Measurements from ENCODE around the gene CENPS.
A peak's percentile ranks its signal among the peaks of the same experiment; 100 is the strongest.
"Not testable (repeated sequence)": the region's sequence is repeated elsewhere in the genome, so short reads cannot be mapped to it uniquely, and the experiment has no call there.

Gene CENPS

GRCh38 chr1:10451287-10451686 lies 21.1 kb downstream of the CENPS start:
- DNase-seq (ENCODE audit: low read depth) = no peak

GRCh38 chr1:10456048-10456447 lies 25.8 kb downstream of the CENPS start:
- no peak for DNase-seq (ENCODE audit: low read depth)

- DNase-seq (ENCODE audit: low read depth) = no peak
These were observed 26.4 kb downstream of the CENPS start for GRCh38 chr1:10456661-10457060.

GRCh38 chr1:10457462-10457861 lies 27.2 kb downstream of the CENPS start:
- not testable (repeated sequence) for DNase-seq (ENCODE audit: low read depth)

GRCh38 chr1:10457875-10458274 lies 27.6 kb downstream of the CENPS start:
- DNase-seq (ENCODE audit: low read depth) = no peak

- no peak for DNase-seq (ENCODE audit: low read depth)
These were observed 29.0 kb downstream of the CENPS start for GRCh38 chr1:10459184-10459583.

GRCh38 chr1:10467078-10467477 lies 36.8 kb downstream of the CENPS start:
- DNase-seq (ENCODE audit: low read depth) = no peak

- no peak for DNase-seq (ENCODE audit: low read depth)
These were observed 39.8 kb downstream of the CENPS start for GRCh38 chr1:10470043-10470442.

GRCh38 chr1:10471411-10472219 lies 41.4 kb downstream of the CENPS start:
- DNase-seq (ENCODE audit: low read depth) = no peak

GRCh38 chr1:10472220-10473144 lies 42.2 kb downstream of the CENPS start, which contains the start of gene DFFA:
DFFA (minus strand) TSS chr1:10472529; CDS start chr1:10472458, 71 bp downstream.
- peak; percentile 85 for DNase-seq (ENCODE audit: low read depth)

- no peak for DNase-seq (ENCODE audit: low read depth)
These were observed 43.0 kb downstream of the CENPS start for GRCh38 chr1:10473145-10473765.

- DNase-seq (ENCODE audit: low read depth) = not testable (repeated sequence)
These were observed 44.0 kb downstream of the CENPS start for GRCh38 chr1:10474309-10474612.

GRCh38 chr1:10474613-10475507 lies 44.6 kb downstream of the CENPS start, which contains the start of gene PEX14:
PEX14 (plus strand) TSS chr1:10474950; CDS start chr1:10474967, 17 bp downstream.
- DNase-seq (ENCODE audit: low read depth) = peak; percentile 67

- DNase-seq (ENCODE audit: low read depth) = no peak
These were observed 45.3 kb downstream of the CENPS start for GRCh38 chr1:10475510-10475909.

GRCh38 chr1:10479296-10479695 lies 49.1 kb downstream of the CENPS start:
- no peak for DNase-seq (ENCODE audit: low read depth)

GRCh38 chr1:10480614-10481013 lies 50.4 kb downstream of the CENPS start:
- no peak for DNase-seq (ENCODE audit: low read depth)

- no peak for DNase-seq (ENCODE audit: low read depth)
These were observed 54.3 kb downstream of the CENPS start for GRCh38 chr1:10484521-10484920.

GRCh38 chr1:10489291-10490055 lies 59.2 kb downstream of the CENPS start:
- no peak for DNase-seq (ENCODE audit: low read depth)

- no peak for DNase-seq (ENCODE audit: low read depth)
These were observed 60.2 kb downstream of the CENPS start for GRCh38 chr1:10490286-10490970.

Data from stimulated activated CD8-positive, alpha-beta memory T cell treated with anti-CD3 and anti-CD28 coated beads, Interleukin-15, amount 100 ng/mL, for 1 hour (primary cell).